ENCODE measurements around the gene IVL. TPM values are rescaled to one million over a fixed set of nuclear protein-coding genes. Genes with fewer than 3 reads are reported as not detected.

IVL gene
- total RNA-seq, 4 donors from 2014 or later: not detected

- intact Hi-C loops (cut with DNase I; ENCODE audit: low total_unique reads) (no loop called here), in situ Hi-C loops (cut with MboI; ENCODE audit: low sequenced_read_pairs in 4 of 4) (no loop called here)
- Histone ChIP-seq H3K4me1 (no peaks in the 10 kb centered on the region), H3K27ac (no peak overlapping the region), H3K36me3 (no peaks in the 10 kb centered on the region), H3K4me3 (no peak overlapping the region), H3K9me3 (no peaks in the 10 kb centered on the region), H3K27me3 (no peaks in the 10 kb centered on the region)
- DNase-seq (no peak), ATAC-seq (no peak)
- TF ChIP-seq POLR2A (IDR thresholded peaks at IDR 0.05) (no peak), CTCF (IDR thresholded peaks at IDR 0.05 in 4 of 5, conservative IDR thresholded peaks at IDR 0.05 in 1 of 5) (no peak)
Observed at GRCh38 chr1:152871731-152872126, 36.6 kb upstream of the IVL start.

GRCh38 chr1:152873495-152873894 is 34.9 kb upstream of the IVL start:
- H3K27ac ChIP-seq: no peak overlapping the region
- H3K9me3 ChIP-seq: no peaks in the 10 kb centered on the region
- no peaks in the 10 kb centered on the region for H3K4me1 ChIP-seq
- no peak overlapping the region for H3K4me3 ChIP-seq
- no peaks in the 10 kb centered on the region for H3K36me3 ChIP-seq
- no peak for DNase-seq
- in situ Hi-C loops (cut with MboI; ENCODE audit: low sequenced_read_pairs in 4 of 4): no loop called here
- TF ChIP-seq POLR2A (IDR thresholded peaks at IDR 0.05) (no peak), CTCF (IDR thresholded peaks at IDR 0.05 in 4 of 5, conservative IDR thresholded peaks at IDR 0.05 in 1 of 5) (no peak)
- no peak for ATAC-seq
- intact Hi-C loops (cut with DNase I; ENCODE audit: low total_unique reads): no loop called here
- no peaks in the 10 kb centered on the region for H3K27me3 ChIP-seq

- Histone ChIP-seq H3K4me3 (no peak overlapping the region), H3K36me3 (no peaks in the 10 kb centered on the region), H3K9me3 (no peaks in the 10 kb centered on the region), H3K27ac (no peak overlapping the region), H3K27me3 (no peaks in the 10 kb centered on the region), H3K4me1 (no peaks in the 10 kb centered on the region)
- intact Hi-C loops (cut with DNase I; ENCODE audit: low total_unique reads): no loop called here
- TF ChIP-seq CTCF (IDR thresholded peaks at IDR 0.05 in 4 of 5, conservative IDR thresholded peaks at IDR 0.05 in 1 of 5) (no peak), POLR2A (IDR thresholded peaks at IDR 0.05) (no peak)
- ATAC-seq: no peak
- no peak for DNase-seq
- in situ Hi-C loops (cut with MboI; ENCODE audit: low sequenced_read_pairs in 4 of 4): no loop called here
Observed at GRCh38 chr1:152876827-152877226, 31.5 kb upstream of the IVL start.

- ATAC-seq: no peak
- in situ Hi-C loops (cut with MboI; ENCODE audit: low sequenced_read_pairs in 4 of 4): no loop called here
- intact Hi-C loops (cut with DNase I; ENCODE audit: low total_unique reads): no loop called here
Observed at GRCh38 chr1:152878042-152878441, 30.3 kb upstream of the IVL start, which contains the start of gene SMCP. TSS of gene SMCP (plus strand) at chr1:152878322. CDS start at chr1:152884423, 6,101 bp downstream.

More at GRCh38 chr1:152878042-152878441, 30.3 kb upstream of the IVL start, which contains the start of gene SMCP:
- DNase-seq: no peak
- H3K27ac ChIP-seq: no peak within 1 kb of the TSS
- H3K4me1 ChIP-seq: no peaks in the 10 kb centered on the region
- H3K9me3 ChIP-seq: no peaks in the 10 kb centered on the region
- no peaks in the 10 kb centered on the region for H3K27me3 ChIP-seq
- TF ChIP-seq POLR2A (IDR thresholded peaks at IDR 0.05): no peak
- no peak for TF ChIP-seq CTCF (IDR thresholded peaks at IDR 0.05 in 4 of 5, conservative IDR thresholded peaks at IDR 0.05 in 1 of 5)
- no peak within 1 kb of the TSS for H3K4me3 ChIP-seq
- no peaks in the 10 kb centered on the region for H3K36me3 ChIP-seq

Measured in gastrocnemius medialis (tissue), 4 donors.